GM12864 (cell line): Measurements from ENCODE around the gene CHFR.

Source experiments
- DNase-seq: peaks from one replicate; pipeline ENCODE4 v3.0.0-alpha.2; 2011; ENCODE audit warnings: low read depth
- H3K4me3 ChIP-seq: 2 replicates; pipeline ENCODE4 v1.5.1; 2011; ENCODE audit warnings: mild to moderate bottlenecking, low read depth, low read length, control low read depth
- TF ChIP-seq, protein P1 (sequence below): IDR thresholded peaks from 2 replicates; pipeline ENCODE4 v1.5.1; 2011; ENCODE audit warnings: low read depth, mild to moderate bottlenecking, moderate library complexity, low read length, control low read depth, inconsistent platforms; ENCODE audit errors: missing control alignments

Gene CHFR

DNA sequence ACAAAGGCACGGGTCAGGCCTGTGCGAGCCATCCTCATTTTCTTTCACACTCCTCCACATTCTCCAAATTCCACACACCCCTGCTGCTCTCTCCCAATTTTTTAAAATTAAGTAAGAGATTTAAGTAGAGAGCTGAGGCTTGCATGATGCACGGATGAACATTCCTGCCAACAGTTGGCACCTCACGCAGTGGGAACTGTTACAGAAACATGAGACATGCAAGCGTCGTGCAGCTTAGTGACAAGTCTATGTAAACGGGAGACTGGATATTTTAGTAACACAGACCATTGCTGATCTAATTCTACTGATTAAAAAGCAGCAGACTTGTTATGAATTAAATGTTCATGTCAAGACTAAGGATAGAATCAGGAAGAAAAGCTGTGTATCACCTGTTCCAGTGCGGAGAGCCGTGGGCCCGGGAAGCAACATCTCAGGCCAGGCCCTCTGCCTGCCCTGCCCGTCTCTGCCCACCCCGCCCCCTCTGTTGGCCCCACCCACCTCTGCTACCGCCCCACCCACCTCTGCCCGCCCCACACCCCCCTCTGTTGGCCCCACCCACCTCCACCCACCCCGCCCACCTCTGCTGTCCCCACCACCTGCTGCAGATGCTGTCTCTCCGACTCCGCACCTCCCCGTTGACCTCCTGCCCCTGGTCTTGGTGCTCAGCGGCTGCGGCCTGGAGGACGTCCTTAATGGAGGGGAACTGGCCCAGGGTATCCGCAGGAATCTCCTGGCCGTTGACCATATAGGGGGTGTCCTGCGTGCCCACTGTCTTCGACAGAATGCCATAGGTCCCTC is 79.9 kb downstream of the CHFR start:
- H3K4me3 ChIP-seq = no peak overlapping the region
- TF ChIP-seq, protein P1, sequence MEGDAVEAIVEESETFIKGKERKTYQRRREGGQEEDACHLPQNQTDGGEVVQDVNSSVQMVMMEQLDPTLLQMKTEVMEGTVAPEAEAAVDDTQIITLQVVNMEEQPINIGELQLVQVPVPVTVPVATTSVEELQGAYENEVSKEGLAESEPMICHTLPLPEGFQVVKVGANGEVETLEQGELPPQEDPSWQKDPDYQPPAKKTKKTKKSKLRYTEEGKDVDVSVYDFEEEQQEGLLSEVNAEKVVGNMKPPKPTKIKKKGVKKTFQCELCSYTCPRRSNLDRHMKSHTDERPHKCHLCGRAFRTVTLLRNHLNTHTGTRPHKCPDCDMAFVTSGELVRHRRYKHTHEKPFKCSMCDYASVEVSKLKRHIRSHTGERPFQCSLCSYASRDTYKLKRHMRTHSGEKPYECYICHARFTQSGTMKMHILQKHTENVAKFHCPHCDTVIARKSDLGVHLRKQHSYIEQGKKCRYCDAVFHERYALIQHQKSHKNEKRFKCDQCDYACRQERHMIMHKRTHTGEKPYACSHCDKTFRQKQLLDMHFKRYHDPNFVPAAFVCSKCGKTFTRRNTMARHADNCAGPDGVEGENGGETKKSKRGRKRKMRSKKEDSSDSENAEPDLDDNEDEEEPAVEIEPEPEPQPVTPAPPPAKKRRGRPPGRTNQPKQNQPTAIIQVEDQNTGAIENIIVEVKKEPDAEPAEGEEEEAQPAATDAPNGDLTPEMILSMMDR = no peak
- DNase-seq = no peak

DNA sequence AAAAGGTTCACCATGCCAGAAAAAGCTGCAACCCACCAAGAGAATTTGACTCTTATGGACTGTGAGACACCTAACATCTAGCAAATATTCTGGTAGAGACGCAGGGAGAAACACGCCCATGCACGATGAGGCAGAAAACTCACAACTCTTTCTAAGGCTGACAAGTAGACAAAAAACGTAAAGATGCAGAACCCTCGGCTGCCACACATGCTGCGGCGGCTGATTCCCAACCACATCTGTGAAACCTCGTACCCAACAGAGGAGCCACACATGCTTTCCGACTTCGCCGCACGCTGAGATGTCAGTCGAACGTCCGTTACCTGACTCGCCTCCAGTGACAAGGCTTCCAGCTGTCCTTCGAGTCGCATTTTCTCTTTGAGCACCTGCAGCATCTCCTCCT is 80.5 kb downstream of the CHFR start:
- no peak for DNase-seq
- TF ChIP-seq, protein P1 = no peak
- no peak overlapping the region for H3K4me3 ChIP-seq

DNA sequence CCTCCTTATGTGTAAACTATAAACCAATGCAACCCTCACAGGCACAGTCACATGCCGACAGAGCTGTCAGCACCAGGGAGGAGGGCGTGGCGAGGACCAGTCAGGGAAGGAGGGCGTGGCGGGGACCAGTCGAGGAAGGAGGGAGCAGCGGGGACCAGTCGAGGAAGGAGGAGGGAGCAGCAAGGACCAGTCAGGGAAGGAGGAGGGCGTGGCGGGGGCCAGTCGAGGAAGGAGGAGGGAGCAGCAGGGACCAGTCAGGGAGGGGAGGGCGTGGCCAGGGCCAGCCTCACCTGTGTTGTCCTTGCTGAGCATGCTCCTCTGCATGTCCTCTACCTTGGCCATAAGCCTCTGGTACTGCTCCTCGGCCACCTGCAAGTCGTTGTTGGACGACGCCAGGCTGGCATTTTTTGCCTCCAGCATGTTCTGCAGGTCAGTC is 83.0 kb downstream of the CHFR start:
- no peak for DNase-seq
- H3K4me3 ChIP-seq = no peak overlapping the region
- TF ChIP-seq, protein P1 = no peak

DNA sequence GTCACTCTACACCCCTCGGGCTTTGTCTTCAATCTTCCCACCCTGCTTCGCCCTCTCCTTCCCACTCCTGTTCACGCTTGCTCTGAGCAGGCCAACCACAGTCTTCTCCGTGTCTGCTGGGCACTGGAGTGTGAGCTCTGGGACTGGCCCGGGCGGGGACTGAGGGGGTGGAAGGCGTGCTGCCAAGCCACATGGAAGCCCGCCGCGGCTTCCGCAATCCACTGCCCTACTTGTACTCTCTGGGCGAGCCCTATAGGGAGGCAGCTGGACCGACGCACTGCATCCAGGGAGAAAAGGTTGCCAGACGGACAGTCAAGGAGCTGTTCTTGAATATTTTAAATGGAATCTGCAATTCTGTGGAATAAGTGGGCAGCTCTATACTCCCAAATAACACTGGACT is 83.5 kb downstream of the CHFR start:
- H3K4me3 ChIP-seq = no peak overlapping the region
- no peak for DNase-seq
- TF ChIP-seq, protein P1 = no peak

DNA sequence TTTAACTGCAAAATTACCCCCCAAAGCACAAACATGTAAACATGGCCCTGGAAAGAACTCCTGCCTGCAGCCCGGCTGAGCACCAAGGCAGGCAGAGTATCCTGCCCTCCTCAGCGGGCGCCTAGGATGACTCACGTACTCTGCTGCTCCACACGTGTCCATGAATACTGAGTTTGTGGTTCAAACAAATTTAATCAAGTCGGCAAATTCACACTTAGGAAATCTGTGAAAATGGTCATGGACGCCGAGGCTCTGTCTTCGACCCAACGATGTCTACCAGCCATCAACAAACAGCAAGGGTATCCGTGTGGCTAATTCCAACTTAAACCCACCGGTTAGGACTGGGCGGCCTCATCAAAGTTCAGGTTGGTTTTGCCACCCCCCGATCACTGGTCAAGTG is 84.3 kb downstream of the CHFR start:
- DNase-seq = no peak
- no peak overlapping the region for H3K4me3 ChIP-seq
- TF ChIP-seq, protein P1 = no peak

DNA sequence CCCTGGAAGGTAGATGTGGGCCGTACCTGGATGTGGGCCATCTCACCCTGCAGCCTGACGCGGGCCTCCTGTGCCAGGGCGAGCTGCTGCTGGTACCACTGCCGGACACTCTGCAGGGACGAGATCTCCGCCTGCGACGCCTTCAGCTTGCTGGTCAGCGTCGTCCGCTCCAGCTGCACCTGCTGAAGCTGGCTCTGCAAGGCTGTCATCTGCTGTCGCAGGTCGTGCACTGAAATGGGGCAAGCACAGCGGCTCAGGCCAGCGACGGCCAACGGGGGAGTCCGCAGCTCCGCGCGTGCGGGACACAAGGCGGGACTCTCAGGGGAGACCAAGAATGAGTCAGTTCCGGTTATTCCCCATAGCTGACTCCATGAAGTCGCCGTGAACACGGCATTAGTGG is 85.7 kb downstream of the CHFR start:
- no peak for DNase-seq
- no peak overlapping the region for H3K4me3 ChIP-seq
- TF ChIP-seq, protein P1 = no peak

DNA sequence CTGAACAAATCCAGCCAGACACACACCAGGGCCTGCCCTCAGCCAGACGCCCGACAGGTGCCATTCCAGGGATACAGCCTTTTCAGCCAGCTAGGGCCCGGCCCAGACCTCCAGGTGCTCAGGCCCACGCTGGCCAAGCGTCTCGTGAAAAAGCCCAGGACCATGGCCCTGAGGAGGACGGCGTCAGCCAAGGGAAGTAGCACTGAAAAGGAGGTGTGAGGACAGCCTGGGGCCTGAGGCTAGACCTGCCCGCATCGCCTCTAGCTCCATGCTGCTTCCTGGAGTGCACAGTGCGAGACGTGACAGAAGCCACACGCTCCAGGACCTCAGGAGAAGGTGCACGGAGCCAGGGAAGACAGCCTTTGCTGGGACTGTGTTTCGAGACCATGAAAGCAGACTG is 88.6 kb downstream of the CHFR start:
- TF ChIP-seq, protein P1 = no peak
- no peak overlapping the region for H3K4me3 ChIP-seq
- no peak for DNase-seq
